ENCODE results near the gene MAN2A2. TPM values are rescaled to one million over a fixed set of nuclear protein-coding genes. Genes with fewer than 3 reads are reported as not detected.

MAN2A2 gene
- total and polyA plus RNA-seq, 9 of the 15 experiments (the other 6 are each of a cell fraction or from before 2014, with no cell fraction given), result 7.3 to 151 (median 43.4) TPM

- TF ChIP-seq REST (IDR thresholded peaks at IDR 0.05; ENCODE audit: borderline replicate concordance) (peak; percentile 64; the same call in 1 of the 2 replicates), REST (CRISPR knock-in tag; IDR thresholded peaks at IDR 0.05; ENCODE audit: low read depth) (no peak), ZNF146 (CRISPR knock-in tag; IDR thresholded peaks at IDR 0.05; ENCODE audit: unreplicated experiment) (no peak), PRDM10 (IDR thresholded peaks at IDR 0.05; ENCODE audit: partially characterized antibody) (peak; percentile 31), BHLHE40 (IDR thresholded peaks at IDR 0.05; ENCODE audit: low read length) (0 out of 2 replicates have a peak, but pooled peaks have one; percentile 58), ZNF696 (CRISPR knock-in tag; conservative IDR thresholded peaks at IDR 0.05) (no peak), ZNF384 (IDR thresholded peaks at IDR 0.05; ENCODE audit: low read depth, low read length) (peak; percentile 29; the same call in 1 of the 2 replicates), HNRNPK (IDR thresholded peaks at IDR 0.05; ENCODE audit: low read depth, low read length, poor library complexity, severe bottlenecking) (no peak), ZNF586 (CRISPR knock-in tag; conservative IDR thresholded peaks at IDR 0.05) (no peak), SMAD3 (CRISPR knock-in tag; conservative IDR thresholded peaks at IDR 0.05) (0 out of 2 replicates have a peak, but pooled peaks have one; percentile 19)
- TF ChIP-seq, protein P1, sequence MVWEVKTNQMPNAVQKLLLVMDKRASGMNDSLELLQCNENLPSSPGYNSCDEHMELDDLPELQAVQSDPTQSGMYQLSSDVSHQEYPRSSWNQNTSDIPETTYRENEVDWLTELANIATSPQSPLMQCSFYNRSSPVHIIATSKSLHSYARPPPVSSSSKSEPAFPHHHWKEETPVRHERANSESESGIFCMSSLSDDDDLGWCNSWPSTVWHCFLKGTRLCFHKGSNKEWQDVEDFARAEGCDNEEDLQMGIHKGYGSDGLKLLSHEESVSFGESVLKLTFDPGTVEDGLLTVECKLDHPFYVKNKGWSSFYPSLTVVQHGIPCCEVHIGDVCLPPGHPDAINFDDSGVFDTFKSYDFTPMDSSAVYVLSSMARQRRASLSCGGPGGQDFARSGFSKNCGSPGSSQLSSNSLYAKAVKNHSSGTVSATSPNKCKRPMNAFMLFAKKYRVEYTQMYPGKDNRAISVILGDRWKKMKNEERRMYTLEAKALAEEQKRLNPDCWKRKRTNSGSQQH (CRISPR knock-in tag; IDR thresholded peaks at IDR 0.05), result no peak
- TF ChIP-seq, protein P2, sequence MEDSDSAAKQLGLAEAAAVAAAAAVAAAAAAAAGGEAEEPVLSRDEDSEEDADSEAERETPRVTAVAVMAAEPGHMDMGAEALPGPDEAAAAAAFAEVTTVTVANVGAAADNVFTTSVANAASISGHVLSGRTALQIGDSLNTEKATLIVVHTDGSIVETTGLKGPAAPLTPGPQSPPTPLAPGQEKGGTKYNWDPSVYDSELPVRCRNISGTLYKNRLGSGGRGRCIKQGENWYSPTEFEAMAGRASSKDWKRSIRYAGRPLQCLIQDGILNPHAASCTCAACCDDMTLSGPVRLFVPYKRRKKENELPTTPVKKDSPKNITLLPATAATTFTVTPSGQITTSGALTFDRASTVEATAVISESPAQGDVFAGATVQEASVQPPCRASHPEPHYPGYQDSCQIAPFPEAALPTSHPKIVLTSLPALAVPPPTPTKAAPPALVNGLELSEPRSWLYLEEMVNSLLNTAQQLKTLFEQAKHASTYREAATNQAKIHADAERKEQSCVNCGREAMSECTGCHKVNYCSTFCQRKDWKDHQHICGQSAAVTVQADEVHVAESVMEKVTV (CRISPR knock-in tag; IDR thresholded peaks at IDR 0.05), result peak; percentile 52
Observed at GRCh38 chr15:90934256-90934948, 31.3 kb downstream of the MAN2A2 start (continued).
